ENCODE measurements around the gene TSPAN5.

Gene TSPAN5

DNA sequence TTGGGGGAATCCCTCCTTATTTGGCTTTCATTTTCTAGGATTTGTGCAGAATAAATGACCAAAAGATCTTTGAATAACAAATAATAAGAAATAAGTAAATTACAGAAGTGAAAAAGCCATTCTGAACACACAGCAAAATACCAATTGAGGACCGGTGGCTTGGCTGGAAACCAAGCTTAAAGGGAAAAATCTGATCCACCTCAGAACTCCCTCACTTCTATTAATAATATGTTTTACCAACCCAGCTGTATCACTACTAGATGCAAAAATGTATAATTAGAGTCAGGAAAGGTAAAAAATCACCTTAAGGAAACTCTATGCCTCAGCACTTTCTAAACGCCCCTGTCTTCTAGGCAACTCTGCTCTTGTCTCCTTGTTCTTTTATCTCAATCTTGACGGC lies 77.3 kb downstream of the TSPAN5 start:
- DNase-seq = no peak

DNA sequence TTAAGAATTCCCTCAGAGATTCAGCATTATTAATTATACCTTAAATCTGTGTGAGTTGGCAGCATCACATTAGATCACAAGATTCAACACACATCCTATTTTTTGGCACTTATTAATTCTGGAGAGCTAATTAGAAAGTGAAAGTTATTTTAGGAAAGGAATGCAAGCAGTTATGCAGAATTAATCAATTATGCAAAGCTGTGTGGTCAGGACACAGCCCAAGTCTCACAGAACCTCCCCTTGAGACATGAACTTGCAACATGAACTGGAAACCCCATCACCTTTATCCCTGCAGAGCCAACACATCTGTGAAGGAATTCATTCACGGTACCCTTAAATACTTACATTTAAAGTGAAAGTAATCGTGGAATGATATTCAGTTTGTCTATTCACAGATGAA lies 80.5 kb downstream of the TSPAN5 start:
- DNase-seq = no peak

DNA sequence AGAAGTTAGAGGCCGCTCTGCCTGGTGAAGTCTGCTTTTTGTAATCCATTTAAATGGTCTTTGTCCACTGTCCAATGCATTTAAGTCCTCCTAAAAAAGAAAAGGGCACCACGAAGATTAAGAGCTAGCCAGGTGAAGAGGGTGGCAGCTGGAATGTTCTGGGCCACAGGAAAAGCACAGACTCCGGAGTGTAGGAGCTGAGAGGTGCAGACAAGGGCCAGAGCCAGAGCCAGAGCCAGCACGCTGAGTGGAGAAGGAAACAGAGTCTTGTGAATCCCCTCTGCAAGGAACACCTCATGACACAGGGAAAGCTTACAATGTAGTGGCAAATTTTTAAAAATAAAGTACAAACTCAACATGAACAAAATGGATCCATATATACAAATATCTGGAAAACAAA lies 83.6 kb downstream of the TSPAN5 start:
- no peak for DNase-seq

DNA sequence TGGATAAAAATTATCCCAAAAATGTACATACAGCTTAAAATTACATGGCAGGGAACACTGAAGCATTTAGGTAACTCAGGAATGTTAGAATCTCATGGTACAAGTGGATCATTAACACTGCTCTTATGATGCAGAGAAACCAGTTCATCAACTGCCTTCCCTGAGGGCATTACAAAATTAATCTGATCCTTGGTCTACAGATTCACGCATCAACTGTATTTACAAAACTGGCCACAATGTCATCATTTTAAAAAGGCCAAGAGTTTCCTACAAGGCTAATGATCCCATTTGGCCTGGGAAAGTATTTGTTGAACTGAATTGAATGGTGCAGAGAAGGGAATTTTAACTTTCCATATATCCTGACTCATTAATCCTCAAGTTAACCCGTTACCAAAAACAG lies 84.6 kb downstream of the TSPAN5 start:
- no peak for DNase-seq

DNA sequence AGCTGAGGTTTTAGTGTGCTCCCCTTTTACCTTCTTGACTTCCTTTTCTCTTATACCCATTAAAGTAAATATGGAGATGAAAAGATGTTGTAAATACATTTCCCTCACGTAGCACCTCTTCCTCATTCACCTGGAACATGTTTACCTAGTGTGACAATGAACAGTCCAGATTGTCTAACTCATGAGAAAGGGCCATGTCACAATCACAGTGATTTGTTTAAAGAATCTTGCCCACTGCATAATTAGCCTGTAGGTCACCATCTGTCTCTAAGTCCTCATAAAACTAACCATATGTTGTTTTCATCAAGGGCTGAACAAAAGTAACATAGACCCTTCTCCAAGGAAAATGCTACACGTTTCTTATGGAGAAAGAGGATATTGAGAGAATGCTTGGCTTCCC lies 85.7 kb downstream of the TSPAN5 start:
- no peak for DNase-seq

DNA sequence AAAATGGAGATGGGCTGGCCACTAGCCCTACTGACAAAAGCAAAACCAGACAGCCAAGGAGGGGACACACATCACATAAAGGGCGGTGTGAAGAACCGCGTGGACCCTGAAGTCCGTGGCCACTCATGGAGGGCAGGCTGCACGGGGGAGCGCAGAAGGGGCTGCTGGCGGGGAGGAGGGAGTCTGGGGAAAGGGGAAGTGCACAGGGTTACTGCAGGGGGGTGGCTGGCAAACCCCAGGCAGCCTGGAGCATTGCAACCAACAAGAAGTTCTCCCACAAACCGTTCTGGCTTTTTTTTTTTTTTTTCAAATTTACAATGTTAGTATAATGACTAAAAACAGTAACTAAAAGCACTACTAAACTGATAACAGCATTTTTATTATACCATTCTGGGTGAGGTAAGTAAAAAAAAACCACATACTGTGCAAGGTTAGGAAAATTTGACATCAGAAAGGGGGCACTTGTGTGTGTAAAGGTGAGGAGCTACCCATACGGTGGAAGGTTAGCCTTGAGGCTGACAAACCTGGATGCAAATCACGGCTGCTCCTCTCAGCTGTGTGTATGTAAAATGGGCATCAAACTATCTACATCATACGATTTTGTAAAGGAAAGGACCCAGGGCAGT lies 87.1 kb downstream of the TSPAN5 start:
- DNase-seq = no peak

DNA sequence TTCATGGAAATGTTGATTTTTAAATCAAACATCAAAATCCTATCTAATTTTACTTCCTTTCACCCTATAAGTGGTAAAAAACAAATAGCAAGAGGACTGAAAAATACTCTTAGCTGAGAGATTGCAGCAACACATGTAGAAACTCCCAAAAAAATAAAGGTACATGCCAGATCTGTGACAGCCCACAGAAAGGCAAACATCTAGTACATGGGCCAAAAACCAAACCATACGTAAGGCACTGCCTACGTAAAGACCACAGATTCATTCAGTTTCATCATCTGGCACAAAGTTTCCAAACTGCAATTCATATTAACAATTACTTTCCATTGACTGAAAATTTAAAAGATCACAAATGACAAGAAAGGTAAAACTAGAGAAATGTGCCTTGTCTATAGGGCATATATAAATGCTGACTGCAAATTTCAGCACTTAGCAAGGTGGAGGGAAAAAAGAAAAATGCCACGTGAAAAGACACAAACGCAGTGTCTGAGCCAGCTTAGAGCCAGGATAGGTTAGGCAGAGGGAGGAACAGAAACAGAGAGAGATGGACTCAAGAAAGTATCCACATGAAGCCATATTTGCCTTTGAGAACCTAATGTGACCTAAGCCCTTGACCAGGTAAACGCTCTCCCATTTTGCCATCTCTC lies 88.1 kb downstream of the TSPAN5 start:
- DNase-seq = no peak

DNA sequence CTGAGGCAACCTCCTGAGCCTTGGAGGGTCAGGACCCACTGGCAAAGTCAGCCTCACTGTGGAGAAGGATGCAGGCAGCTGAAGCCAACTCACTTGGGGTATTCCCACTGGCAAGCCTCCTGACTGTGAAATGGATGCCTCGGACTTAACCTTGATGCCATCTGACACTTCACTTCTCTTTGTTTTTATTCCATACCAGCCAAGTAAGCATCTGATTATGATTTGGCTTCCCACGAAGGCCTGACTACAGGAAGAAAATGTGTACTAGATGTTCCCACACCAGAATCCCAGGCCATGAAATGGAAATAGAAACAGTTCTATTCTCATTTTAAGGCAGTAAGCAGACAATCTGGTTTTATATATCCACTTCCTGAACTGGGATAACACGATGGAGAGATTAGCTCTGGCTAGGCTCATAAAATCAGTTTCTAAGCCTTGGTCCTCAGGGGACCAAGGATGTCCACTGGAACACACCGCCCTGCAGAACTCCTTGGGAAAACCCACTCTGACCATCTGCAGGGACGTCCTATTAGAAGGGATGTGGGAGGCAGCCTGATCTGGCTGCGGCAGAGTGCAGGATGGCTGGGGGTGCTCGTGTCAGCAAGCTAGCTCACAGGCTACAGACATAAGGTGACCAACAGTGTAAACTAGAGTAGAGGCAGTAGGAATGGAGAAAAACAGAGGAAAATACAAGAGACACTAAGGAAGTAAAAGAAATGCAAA lies 89.3 kb downstream of the TSPAN5 start:
- no peak for DNase-seq

DNA sequence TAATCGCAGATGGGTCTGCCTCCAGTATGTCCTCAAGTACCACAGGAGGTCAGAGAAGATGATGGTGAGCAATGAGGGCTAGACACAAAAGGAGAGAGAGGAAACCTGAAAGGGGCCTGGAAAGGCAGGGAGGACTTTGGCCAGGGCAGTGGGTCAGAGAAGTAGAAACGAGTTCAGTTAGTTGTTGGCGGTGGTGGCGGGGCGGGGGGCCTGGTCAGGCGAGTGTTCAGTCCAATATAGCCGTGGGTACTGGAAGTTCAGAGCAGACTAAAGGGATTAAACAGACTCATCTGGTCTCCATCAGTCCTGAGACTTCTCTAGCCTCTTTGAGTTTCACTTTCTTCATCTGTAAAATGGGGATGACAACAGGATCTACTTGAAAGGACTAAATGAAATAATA lies 90.8 kb downstream of the TSPAN5 start:
- DNase-seq = no peak

DNA sequence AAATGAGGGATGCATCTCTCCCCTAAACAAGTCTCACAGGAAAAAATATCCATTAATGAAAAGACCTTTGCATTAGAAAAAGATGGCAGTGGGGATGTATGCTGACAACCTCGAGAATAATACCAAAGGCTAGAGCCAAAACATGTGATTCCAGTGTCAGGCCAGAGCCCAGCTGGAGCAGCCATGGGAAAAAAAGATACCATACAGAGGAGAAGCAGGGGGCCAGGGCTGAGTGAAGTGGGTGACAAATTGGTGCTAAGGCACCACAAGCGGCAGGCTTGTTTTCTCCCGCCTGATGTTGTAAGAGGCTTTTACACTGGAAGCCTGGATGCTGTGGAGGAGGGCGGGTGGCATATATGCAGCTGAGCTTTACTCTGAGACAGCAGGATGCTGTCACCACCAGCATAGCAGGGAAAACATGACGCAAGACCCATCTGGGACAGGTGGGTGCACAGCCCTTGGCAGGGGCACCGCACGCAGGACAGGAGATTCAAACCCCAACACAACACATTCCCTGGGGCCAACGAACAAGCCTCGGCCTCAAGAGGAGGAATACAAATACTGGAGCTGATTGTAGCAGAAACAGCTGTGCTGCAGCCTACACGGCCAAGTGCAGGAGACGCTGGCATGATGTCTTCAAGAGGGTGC lies 91.9 kb downstream of the TSPAN5 start:
- peak; percentile 43 for DNase-seq

DNA sequence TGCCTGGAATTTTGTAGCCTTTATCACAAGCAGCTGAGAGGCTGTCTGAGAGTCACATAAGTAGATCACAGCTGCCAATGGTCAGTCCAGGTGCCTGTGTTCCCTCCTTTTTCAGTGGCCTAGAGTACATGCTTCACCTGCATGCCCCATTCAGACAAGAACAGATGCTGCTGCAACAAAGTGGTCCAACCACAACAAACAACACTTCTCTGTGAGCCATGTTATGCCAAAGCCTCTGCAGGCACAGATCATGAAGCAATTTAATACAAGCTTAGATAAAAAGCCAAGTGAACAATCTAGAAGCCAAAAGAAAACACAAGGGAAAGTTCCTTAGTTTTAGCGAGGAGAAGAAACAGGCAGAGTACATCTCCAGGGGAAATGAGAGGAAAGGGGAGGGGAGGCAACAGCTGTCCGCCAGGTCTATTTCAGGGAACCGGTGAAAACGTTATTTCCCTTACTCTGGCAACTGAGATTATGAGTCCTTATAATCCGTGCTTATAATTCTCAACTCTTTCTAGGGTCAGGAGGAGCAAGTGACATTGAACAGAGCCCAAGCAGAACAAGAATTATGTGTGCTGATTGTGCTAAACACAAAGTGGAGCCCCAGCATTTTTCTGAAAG lies 92.6 kb downstream of the TSPAN5 start:
- no peak for DNase-seq

DNA sequence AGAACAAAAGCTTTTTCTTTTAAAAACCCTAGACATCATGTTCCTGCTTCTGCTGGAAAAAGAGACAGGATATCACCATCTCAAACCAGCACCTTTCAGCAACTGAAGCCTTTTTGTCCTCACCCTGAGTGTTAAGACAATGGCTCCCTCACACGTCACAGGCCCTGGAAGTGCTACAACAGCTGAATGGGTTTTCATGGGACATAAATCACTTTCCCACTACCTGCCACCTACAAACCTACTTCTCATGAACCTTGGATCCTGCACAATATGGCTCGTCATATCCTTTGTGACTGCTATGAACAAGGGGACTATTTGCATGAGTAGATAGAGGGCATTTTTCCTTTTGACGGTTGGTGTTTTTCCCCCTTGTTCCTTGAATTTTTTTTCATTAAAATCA lies 93.6 kb downstream of the TSPAN5 start:
- no peak for DNase-seq

DNA sequence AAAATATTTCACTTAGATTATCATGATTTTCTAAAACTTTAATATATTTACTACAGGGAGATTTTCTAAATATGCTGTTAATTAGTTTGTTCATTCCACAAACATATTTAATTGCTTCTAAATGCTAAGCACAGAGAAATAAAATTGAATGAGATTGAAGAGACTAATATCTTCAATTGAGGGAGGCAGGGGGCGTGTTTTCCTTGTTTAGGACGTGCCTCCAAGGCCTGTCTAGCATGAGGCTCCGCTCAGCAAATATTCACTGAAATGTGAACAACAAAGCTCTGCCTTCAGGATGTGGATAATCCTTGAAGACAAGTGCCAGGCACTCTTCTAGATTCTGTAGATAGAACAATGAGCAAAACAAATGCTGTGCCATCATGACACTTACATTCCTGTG lies 98.1 kb downstream of the TSPAN5 start:
- no peak for DNase-seq

DNA sequence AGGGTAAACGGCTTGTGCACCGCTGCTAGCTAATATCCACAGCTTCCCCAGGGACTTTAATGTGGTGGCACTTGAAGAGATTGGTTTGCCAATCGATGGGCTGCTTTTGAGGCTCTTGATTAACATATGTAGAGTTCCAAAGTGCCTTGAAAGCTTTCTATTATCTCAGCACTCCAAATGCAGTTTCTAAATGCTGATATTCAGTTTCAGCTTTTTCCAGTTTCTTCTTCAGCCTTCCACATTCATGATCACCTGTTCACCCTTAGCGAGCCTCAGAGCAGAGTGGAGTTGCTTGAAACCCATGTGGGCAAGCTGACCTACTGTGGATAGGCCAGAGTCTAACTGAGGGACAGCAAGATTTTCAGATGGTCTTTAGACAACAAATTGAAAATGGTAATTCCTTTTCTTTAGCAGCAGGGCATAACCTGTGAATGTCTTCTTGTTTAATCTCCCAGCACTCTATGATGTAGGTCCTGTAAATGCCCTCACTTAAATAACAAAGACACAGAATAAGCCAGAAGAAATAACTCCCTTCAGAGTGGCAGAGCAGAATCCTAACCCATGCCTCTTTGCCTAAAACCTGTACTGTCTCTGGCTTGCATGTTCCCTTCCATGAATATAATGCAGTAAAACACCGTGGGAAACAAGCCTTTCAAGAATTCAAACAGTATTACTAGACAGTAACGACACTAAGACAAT lies 99.8 kb downstream of the TSPAN5 start:
- DNase-seq = no peak

DNA sequence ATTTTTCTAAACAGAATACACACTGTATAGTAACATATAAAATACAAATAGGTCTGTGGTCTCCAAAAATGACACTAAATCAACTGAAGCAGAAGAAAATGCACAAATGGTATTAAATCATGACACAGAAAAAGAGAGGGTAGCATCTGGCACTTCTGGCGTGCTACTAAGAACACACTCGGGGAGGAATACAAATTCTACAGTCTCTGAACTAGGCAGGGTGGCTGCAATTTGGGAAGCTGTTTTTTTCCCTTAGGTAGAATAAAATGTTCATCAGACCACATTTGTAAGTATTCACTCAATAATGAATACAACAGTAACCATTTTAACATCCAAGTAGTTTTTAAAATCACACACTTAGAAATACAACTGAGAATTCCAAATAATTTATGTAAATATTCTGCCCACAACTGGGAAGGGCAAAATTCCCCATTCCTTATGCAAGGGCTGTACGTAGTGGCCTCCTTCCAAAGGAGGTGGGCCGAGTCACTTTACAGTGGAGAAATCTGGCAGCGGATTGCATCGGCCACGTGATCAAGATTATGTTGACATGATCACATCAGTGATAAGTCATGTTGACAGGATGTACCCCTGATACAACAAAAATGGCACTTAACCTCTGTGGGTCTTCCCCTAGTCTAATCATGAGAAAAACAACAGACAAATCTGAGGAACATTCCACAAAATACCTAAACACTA lies 101.1 kb downstream of the TSPAN5 start:
- peak; percentile 79 for DNase-seq

DNA sequence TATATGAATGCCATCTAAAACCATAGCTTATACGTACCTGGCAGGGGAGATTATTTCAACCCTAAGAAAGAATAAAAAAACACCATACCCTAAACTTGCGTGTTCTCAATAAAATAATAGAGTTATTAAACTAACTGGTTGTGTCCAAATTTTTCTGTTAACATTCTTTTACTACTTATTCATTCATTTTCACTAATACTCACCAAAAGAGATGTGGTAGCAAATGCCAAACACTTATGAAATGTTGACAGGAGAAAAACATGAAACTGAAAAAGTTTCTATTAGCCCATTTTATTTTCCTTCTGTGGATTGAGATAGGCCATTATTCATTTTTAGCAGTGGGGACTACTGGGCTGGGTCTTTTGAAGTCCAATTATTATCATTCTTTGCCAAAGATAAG lies 102.0 kb downstream of the TSPAN5 start:
- DNase-seq = no peak

DNA sequence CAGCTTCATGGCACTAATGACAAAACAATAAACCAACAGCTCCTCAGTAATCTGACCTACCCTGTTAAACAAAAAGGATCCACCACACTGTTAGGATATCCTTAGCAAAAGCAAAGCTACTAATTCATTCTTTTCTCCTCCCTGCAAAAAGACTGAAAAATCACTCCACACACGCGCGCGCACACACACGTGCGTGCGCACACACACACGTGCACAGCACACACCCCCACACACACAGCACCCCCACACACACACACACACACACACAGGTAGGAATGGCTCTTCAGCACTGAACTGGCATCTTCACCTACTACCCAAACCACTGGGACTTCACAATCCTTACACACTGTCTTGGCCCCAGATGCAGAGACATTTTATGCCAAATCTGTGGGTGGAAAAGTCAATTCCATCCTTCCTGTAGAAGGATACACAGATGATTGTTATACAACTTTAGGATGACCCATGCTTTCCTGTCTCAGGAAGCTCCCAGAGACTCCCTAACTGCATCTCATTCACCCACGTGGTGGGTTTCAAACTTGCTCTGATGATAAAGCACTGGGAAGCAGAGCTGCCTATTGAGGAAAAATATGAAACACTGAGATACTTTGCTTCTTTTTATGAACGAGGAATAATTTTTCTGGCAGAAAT lies 102.5 kb downstream of the TSPAN5 start:
- DNase-seq = no peak

DNA sequence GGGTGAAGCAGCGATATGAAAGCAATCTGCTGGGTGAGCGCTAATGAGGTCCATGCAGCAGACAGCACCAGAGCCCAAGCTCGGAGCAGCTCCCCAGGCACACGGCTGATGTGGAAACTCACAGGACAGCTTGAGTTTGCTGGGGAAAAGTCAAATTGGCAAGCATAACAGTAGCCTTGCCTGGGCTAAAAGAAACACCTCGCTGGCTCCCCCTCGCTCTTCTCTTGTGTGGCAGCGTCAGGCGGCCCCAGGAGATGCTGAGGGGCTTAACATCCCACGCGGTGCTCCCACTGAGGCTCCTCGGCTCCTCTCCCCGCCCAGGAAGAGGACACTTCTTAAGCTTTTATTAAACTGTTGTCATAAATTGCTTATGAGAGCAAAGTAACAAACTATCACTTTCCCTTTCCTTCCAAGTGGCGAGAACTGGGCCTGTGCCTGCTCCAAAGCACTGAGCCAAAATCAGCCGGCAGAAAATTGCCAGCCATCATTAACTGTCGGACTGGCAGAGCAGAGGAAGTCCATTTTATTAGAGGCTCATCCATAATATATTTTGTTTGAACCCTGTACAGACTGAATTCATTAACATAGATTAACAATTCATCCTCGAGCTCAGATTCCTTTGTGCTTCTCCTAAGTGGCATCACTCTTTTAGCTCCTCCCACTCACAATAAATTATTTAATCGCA lies 111.4 kb downstream of the TSPAN5 start:
- DNase-seq = peak; percentile 55

DNA sequence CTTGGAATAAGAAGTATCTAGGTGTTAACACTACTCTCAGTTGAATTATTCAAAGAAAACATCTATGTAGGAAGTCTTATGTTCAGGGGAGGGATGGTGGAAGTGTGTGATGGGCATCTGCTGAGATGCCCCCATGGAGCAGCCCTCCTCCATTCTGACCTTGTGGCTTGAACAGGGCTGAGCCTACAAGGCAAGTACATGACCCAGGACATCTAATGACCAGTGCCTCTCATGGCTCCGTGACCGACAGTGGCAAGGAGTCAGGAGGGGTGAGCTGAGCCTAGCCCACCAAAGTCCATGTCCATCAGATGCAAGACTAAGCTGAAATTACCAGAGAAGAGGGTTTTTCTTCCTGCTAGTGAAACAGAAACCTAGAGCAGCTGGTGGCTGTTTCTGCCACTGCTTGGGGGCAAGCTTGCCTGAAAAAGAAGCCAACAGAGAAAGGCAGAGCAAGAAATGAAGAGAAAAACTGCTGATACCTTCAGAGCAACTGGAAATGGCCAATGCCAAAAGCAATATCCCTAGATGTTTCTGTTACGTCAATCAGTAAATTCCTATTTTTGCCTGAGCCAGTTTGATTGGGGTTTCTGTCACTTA lies 113.5 kb downstream of the TSPAN5 start:
- DNase-seq = no peak

DNA sequence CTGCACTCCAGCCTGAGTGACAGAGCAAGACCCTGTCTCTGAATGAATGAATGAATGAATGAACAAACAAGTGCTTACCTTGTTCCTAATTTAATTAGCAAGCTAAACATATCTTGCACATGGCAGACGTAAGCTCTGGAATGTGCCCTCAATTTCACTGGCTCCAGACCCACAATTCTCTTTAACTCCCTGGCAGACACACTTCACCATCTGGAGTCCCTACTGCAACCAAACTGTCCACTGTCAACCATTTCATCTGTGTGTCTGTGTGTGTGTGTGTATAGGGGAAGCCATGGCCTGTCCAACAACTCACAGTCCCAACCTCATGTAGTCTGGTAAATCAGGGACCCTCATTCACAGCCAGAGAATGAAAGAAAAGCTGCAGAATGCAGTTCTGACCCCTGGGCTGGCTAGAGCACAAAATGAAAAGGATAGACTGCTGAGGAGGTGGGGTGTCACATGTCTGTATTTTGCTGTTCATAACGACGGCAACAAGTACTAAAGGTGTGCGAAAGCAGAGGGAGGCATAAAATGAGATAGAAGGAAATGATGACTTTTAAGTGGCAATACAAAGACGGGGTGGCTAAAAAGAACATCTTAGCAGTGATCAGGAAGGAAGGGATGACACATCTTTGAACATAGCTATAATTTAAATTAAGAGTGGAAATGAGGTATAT lies 114.1 kb downstream of the TSPAN5 start:
- peak; percentile 31 for DNase-seq

Measured in NCI-H1694 (cell line).